HG03521 (cell line): Measurements from ENCODE around the gene PSMF1.

ENCODE experiments used
- ATAC-seq: cut with Tn5 transposase; IDR thresholded peaks from one replicate; pipeline ENCODE4 v1.9.1; 2021; ENCODE audit warnings: mild to moderate bottlenecking, moderate library complexity; ENCODE audit not compliant: unreplicated experiment

Gene PSMF1

DNA sequence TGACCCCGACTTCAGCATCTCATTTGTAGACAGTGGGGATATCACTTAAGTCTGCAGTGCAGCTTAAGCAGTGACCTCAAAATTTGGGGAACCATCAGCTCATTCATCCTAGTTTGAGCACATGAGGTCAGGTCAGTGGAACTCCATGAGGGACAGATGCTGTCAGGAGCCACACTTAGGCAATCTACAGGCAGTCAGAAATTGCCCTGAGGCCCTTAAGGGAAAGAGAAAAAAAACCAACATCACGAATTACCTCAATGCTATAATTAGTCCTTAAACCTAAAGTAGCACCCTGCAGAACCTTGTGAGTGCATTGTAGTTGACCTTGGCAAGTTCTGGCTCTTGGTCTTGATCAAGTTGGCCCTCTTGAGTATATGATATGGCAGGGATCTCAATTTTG is 45.3 kb downstream of the PSMF1 start:
- no peak for ATAC-seq

DNA sequence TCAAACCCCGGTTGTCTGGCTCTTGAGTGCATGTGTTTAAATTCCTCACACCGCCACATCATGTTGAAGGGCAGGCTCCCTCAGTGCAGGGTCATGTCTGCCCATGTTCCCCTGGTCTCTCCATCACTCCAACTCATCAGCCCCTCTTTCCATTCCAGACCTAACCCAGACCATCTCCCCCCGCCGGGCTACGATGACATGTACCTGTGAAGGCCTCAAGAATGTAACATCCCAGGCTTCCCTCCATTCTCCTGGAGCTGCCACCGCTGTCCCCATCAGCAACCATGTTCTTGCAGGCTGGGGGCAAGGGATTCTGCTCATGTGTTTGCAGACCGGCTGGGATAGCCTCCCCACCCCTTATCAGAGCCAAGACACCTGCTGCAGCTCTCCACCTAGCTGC is 46.5 kb downstream of the PSMF1 start:
- no peak for ATAC-seq

DNA sequence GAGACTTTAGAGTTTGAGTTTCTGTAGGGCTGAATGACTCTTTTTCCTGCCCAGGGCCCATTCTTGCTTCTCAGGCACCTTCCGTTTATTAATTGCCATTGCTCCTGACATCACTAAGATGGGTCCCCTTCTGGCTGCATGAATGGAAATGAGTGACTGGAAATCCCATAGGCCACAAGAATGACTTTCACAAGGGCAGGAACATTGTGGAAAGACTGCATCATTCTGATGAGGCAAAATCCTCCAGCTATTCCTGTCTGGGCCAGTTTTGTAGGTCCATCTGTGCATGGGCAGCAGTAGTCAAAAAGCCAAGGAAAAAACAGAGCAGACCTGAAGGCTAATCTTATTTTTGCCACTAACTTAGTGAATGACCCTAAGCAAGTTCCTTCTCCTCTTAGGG is 47.1 kb downstream of the PSMF1 start:
- no peak for ATAC-seq

DNA sequence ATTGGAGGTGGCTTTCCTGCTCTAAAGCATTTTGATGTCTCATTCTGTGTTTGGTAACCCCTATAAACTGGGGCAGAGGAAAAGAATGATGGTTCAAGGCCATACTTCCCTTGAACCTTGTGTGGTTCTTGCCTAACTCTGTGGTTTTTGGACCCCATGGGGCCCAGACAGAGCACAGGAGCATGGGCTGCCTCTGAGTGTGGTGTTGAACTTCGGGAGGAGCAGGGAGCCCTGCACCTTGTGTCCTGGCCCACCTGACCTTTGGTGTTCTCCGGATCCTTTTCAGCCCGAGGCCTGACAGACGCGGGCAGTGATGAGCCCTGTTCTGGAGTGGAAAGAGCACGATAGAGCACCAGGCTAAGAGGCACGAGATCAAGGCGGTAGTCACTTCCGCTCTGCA is 47.5 kb downstream of the PSMF1 start:
- ATAC-seq, result no peak

DNA sequence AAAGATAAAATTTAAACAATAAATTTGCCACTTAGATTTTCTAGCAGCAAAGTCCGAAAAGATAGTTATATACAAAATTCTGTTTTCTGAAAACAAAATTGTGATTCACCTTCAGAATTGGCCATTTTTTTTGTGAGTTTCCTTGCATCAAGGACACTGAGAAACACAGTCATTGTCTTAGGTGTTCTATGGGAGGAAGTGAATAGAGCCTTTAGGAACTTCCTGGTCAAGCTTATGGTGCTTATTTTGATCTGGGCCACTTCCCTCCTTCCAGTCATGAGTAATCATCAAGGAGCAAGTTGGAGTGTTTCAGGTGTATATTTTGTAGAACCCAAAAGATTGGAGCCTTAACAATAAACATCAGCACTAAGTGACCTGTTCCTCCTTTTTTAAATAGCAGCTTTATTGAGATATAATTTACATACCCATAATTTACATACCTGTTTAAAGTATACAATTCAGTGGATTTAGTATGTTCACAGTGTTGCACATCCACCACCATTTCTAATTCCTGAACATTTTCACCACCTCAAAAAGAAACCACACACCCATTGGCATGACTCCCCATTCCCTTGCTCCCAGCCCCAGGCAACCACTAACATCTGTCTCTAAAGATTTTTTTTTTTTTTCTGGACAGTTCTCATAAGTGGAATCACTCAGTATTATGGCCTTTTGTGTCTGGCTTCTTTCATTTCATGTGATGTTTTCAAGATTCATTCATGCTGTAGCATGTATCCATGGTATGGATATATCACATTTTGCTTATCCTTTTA is 48.7 kb downstream of the PSMF1 start:
- no peak for ATAC-seq

DNA sequence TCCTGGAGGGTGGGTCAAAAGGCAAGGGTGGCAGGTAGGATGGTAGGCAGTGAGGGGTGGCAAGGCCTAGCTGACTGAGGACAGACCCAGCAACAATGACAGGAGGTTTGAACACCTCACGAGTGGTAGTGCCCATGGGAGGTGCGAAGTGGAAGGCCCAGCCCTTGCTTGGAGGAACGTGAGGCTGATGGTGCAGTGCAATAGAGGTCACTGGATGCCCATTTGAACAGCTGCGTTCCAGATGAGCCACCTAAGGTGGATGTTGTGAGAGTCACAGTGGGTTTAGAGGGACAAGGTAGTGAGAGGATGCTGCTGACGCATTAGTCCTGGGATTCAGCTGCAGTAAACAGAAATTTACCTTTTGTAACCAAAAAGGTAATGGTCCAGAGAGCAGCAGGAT is 50.8 kb downstream of the PSMF1 start:
- ATAC-seq, result no peak

DNA sequence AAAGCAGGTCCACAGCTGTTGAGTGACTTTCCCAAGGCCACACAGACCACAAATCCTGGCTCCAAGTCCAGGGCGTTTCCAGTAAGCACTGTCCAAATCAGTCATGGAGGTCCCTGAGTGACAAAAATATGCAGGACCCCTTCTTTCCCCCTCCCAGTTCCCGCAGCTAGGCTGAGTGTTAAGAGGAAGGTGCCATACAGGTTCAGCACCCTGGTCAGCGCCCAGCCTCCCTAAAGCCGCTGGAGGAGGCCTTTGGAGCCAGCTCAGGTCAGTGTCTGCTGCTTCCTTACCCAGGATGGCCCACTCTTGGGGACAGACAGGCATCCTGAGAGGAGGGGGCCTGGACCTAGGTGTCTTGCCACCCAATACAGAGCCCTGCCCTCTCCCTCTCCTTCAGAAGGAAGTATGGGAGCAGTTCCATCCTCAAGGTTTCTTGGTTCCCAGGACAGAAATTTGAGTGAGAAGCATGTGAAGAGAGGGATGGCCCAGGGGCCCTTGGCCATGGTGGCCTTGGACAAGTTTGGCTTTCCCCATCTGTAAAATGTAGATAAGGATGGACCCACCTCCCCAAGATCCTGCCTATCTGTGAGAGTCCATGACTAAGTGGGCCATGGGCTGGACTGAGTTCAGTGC is 53.2 kb downstream of the PSMF1 start:
- no peak for ATAC-seq

DNA sequence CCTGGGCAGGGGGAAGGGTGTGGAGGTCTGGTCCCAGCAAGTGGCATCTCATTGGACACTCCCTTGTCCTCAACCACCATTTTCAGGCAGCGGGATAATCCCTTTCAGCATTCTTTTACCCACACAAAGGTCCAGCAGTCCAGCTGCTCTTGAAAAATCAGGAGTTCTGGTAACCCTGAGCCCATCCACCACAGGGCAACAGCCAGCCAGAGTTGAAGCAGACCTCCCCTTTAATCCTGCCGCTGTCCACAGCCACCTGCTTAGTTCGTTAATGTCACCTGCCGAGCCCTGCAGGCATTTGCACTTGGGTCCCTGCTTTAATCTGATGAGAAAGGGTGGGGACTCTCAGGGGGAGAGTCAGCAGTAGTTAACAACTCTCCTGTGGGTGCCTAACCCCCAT is 55.3 kb downstream of the PSMF1 start:
- no peak for ATAC-seq

DNA sequence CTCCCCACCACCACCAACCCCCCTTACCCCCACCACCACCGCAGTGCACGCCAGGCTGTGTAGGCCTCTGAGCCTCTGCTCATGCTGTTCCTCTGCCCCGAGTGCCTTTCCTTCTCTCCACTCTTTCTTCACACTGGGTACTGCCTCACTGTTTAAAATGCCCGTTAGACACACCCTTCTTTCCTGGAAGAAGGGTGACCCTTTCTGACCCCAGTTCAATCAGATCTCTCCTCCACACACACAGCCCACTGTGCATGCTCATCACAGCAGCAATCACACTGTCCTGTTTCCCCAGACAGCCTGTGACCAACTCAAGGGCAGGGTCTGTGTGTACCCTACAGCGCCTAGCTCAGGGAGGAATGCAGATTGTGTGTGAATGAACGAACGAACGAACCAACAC is 56.4 kb downstream of the PSMF1 start:
- ATAC-seq, result no peak

DNA sequence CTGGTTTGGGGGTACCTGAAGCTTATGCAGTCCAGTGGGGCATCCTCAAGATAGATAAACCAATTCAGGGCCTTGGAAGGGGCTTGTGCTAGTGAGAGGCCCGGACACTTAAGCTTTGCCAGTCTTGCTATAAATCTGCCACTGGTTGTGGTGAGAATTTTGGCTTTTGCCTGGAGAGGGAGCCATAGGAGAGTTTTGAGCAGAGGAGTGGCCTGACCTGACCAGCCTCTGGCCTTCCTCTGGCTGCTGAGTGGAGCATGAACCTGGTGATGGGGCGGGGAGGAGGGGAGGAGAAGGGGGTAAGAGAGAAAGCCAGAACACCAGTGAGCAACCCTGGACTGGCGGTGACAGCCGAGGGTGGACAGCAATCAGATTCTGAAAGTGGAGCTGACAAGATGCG is 59.3 kb downstream of the PSMF1 start:
- ATAC-seq, result no peak

DNA sequence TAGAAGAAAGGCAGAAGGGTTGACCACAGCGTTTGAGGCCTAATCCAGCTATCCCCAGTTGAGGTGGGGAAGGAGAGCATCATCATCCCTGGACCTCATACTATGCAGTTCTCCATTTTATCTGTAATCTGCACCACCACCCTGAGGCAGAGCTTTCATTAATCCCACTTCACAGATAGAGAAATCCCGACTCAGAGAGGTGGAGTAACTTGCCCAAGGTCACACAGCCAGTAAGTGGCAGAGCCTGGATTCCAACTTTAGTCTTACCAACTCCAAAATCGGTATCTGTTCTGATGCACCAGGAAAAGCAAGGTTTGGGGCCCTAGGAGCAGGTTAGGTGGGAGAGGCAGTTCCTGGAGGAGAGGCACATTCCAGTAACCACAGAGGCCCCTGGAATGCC is 59.7 kb downstream of the PSMF1 start:
- no peak for ATAC-seq

DNA sequence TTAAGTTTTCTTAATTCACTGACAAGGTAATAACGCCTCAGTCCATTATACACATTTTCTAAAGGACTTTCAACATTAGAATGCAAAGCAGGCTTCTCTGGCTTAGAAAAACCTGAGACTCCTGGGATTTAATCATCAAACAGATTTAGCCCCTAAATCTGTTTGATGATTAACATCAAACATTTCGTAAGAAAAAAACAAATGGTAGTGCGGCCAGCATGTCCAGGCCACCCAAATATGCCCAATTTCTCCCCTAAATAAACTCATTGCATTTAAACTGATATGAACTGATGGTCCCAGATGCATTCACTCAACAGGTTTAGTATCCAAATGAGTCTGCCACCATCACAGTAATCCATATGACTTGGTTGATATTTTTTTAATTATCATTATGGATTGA is 60.2 kb downstream of the PSMF1 start:
- no peak for ATAC-seq

DNA sequence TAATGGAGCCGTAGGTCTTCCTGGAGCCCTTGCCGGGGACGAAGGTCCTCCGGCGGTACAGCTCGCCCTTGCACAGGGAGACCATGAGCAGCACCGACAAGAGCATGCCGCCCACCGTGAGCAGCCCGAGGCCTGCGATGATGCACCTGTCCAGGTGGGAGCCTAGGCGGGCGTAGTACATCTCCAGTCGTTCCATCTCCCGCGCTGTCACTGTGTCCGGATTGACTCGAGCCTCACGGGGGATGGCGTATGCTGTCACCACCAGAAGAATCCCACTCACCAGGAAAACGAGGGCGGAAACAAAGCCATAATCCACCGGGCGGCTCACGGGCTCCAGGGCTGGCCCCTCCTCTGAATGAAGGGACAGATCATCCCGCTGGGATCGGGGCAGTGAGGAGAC is 62.5 kb downstream of the PSMF1 start:
- no peak for ATAC-seq

DNA sequence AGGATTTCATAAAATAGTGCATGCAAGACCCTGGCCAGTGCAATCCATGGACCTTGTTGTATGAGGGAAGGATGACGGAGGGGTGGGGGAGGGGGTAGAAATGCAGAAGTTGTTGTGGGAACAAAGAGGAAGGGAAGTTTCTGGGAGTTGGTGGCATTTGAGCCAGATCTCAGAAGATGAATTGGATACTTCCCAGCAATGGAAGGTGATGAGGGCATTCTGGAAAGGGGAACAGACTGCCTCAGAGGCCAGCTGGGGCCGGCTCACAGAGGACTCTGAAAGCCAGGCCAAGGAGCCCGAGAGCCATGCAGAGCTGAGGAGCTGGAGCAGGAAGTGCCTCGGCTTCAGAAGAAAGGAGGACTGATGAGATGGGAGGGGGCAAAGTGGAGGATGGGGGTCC is 63.7 kb downstream of the PSMF1 start:
- no peak for ATAC-seq

DNA sequence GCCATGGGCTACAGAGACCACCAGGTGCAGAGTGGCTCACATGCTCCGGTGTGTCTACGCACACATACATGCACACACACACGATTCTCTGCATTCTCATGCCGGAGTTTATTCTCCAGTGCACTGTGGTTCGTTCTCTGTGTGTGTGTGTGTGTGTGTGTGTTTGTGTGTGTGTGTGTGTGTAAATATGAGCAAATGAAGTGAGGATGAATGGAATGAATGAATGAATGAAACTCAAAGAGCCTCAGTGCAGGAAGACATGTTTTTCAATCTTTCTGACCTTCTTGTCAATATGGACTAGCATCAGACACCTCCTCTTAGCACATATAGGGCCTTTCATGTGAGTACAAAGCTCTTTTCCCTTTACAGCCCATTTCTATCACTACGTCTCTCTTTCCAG is 64.8 kb downstream of the PSMF1 start:
- no peak for ATAC-seq

DNA sequence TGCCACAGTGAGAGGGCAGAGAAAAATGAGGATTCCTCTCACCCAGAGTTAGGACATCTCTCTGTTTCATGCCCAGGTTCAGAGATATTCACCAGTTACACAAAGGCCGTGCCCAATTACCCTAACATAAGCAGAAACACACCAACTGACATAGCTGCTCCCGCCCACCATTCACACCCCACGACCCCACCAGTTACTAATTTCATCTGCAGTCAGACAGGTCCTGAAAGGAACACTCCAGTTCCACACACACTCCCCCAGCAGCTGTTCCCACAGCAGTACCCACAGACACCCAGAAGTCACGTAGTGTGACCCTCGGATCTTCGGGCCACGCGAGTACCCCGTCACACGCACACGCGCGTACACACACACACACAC is 65.8 kb downstream of the PSMF1 start:
- ATAC-seq, result no peak

DNA sequence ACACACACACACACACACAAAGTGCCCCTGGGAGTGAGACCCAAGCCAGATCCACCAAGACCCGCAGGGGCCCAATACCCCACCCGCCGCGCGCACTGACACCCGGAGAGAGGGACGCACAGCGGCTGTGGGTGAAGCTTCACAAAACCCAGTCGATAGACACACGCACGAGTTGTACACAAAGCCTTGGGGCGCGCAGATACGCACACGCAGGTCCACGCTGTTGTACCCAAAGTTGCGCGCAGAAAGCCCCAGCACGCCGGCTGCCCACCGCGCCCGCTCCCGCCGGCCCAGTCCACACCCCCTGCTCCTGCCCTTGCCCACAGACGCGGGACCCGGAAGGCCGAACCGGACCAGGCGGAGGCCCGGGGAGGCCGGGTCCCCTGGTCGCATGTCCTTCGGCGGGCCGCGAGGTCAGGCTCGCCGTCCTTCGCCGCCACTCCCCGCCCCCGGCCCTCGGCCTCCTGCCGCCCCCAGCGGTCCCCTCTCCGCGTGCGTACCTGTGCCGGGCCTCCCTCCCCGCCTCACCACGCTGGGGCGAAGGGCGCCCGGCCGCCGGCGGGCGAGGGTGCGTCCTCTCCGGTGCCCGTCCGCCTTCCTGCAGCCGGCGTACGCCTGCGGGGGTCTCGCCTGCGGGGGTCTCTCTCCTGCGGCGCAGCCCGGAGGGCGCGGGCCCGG is 66.4 kb downstream of the PSMF1 start, which contains the start of gene TMEM74B:
TMEM74B (minus strand) TSS at position 344 of the 678 bp plus-strand sequence. CDS start 1,180 bp downstream, outside the sequence.
- no peak for ATAC-seq

DNA sequence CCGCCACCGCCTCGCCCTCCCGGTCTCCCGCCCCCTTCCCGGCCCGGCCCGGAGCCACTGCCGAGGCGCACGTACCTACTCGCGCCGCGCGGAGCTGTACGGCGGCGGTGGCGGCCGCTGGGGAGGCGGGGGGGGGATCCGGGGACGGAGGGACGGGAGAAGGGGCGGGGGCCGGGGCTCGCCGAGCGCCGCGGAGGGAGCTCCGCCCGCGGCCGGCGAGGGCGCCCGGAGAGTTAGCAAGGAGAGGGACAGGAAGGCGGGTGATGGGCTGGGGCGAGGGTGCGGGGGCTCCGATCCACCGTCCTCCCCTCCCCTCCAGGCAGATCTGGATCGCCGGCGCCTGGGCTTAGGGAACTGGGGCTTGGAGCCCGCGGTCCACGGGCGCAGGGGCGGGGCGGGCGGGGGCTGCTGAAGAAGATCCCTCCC is 66.9 kb downstream of the PSMF1 start:
- no peak for ATAC-seq

DNA sequence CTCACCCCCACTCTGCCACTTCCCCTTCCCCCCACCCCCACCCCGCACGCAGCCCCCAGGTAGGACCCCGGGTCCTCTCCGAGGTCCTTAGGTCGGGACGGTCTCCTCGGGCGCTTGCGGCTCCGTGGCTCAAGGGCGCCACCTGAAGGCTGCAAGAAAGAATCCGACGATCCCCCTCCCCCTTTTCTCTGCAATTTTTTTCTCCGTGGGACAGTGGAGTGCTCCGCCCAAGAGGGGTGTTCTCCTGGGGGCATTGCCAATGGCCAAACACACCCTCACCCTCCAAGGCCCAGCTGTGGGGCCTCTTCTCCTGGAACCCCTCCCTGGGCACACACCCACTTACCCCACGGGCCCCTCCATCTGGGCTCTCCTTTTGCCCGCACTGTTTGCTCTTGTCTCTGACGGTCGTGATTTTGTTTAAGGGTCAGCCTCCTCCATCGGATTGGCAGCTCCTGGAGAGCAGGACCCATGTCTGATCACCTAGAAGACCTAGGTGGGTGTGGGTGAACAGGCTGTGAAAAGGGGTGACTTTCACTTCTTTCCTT is 67.5 kb downstream of the PSMF1 start:
- ATAC-seq, result no peak

DNA sequence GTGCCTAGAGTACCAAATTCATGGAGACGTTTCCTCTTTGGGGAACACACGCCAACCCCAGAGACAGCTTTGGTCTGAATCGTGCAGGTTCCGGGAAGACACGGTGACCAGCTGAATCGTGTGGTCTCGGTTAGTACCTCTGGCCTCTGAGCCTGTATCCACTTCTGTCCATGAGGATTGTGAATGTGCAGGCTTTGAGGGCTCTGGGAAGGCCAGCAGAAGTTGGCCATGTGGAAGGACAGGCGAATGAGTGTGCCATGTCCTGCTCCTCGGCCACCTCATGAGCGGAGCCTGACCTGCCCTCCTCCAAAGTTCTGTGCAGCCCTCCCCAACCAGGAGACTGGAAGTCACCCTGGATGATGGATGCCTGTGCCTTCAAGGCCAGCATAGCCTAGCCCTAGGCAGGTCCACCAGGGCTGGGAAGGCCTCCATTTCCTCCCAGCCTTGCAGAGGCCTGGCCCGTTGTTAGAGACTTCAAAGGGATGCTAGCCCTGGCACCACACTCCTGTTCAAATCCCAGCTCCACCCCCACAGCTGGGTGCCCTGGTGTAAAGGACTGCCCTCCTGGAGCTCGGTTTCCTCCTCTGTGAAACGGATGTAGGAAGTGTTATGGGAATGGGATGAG is 68.1 kb downstream of the PSMF1 start:
- ATAC-seq, result no peak

DNA sequence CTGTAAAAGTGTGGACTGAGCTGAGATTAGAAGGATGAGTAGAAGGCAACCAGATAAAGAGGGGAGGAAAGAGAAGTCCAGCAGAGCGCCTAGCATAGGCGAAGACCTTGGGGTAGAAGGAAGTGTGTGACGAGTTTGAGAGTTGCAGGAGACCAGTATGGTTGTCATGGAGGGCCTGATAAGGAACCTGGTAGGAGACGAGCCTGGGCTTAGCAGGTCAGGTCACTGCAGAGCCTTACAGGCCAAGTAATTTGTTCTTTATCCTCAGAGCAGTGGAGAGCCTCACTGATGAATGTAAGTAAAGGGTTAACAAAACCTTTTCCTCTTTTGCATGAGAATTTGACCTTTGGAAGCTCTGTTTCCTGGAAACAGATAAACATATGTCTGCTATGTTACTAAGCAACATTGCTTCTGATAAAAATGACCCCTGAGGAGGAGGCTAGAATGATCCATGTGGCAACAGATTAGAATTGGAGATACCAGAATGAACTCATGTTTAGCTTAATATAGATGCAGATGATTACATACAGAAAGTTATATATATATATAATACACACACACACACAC is 69.3 kb downstream of the PSMF1 start:
- ATAC-seq, result no peak
